ENCODE results near the gene DTL. TPM values are rescaled to one million over a fixed set of nuclear protein-coding genes. Genes with fewer than 3 reads are reported as not detected.

Gene DTL
- total RNA-seq, 4 donors from 2014 or later, result 0.73 to 16.0 TPM; not detected in 2

GRCh38 chr1:212004895-212005608 is 30.5 kb upstream of the DTL start:
- DNase-seq, result no peak

GRCh38 chr1:212007178-212007577 is 28.4 kb upstream of the DTL start:
- H3K27me3 ChIP-seq, result no peaks in the 10 kb centered on the region

More at GRCh38 chr1:212004895-212005608, 30.5 kb upstream of the DTL start:
- Histone ChIP-seq H3K36me3 (no peaks in the 10 kb centered on the region), H3K4me1 (no peaks in the 10 kb centered on the region), H3K27me3 (no peaks in the 10 kb centered on the region), H3K9me3 (no peaks in the 10 kb centered on the region), H3K27ac (no peak overlapping the region), H3K4me3 (no peak overlapping the region)
- intact Hi-C loops (cut with DNase I; ENCODE audit: low total_unique reads), result no loop called here
- TF ChIP-seq POLR2A (IDR thresholded peaks at IDR 0.05) (no peak), CTCF (IDR thresholded peaks at IDR 0.05) (no peak)

GRCh38 chr1:212007886-212008285 is 27.7 kb upstream of the DTL start:
- DNase-seq, result no peak
- TF ChIP-seq POLR2A (IDR thresholded peaks at IDR 0.05), result no peak
- TF ChIP-seq CTCF (IDR thresholded peaks at IDR 0.05), result no peak
- Histone ChIP-seq H3K4me1 (no peaks in the 10 kb centered on the region), H3K27ac (no peak overlapping the region), H3K36me3 (no peaks in the 10 kb centered on the region), H3K27me3 (no peaks in the 10 kb centered on the region), H3K4me3 (no peak overlapping the region), H3K9me3 (no peaks in the 10 kb centered on the region)
- intact Hi-C loops (cut with DNase I; ENCODE audit: low total_unique reads), result no loop called here

More at GRCh38 chr1:212007178-212007577, 28.4 kb upstream of the DTL start:
- no peak overlapping the region for H3K27ac ChIP-seq
- no peaks in the 10 kb centered on the region for H3K9me3 ChIP-seq
- no peak overlapping the region for H3K4me3 ChIP-seq
- no peak for TF ChIP-seq POLR2A (IDR thresholded peaks at IDR 0.05)
- no peak for TF ChIP-seq CTCF (IDR thresholded peaks at IDR 0.05)
- intact Hi-C loops (cut with DNase I; ENCODE audit: low total_unique reads), result no loop called here
- no peaks in the 10 kb centered on the region for H3K36me3 ChIP-seq
- no peak for DNase-seq
- no peaks in the 10 kb centered on the region for H3K4me1 ChIP-seq

GRCh38 chr1:212009561-212009960 is 26.0 kb upstream of the DTL start:
- Histone ChIP-seq H3K9me3 (no peaks in the 10 kb centered on the region), H3K27ac (no peak overlapping the region), H3K4me3 (no peak overlapping the region), H3K36me3 (no peaks in the 10 kb centered on the region), H3K27me3 (no peaks in the 10 kb centered on the region), H3K4me1 (no peaks in the 10 kb centered on the region)
- DNase-seq, result no peak
- TF ChIP-seq CTCF (IDR thresholded peaks at IDR 0.05), result no peak
- TF ChIP-seq POLR2A (IDR thresholded peaks at IDR 0.05), result no peak
- intact Hi-C loops (cut with DNase I; ENCODE audit: low total_unique reads), result no loop called here

- H3K4me1 ChIP-seq, result no peaks in the 10 kb centered on the region
- no peaks in the 10 kb centered on the region for H3K36me3 ChIP-seq
- H3K4me3 ChIP-seq, result no peak overlapping the region
- no peaks in the 10 kb centered on the region for H3K9me3 ChIP-seq
- H3K27ac ChIP-seq, result no peak overlapping the region
- no peak for TF ChIP-seq POLR2A (IDR thresholded peaks at IDR 0.05)
- no peak for TF ChIP-seq CTCF (IDR thresholded peaks at IDR 0.05)
- no peaks in the 10 kb centered on the region for H3K27me3 ChIP-seq
- intact Hi-C loops (cut with DNase I; ENCODE audit: low total_unique reads), result no loop called here
- DNase-seq, result no peak
Measured at GRCh38 chr1:212010004-212010403, 25.5 kb upstream of the DTL start.
